Endodermal cell (in vitro differentiated cells): Measurements from ENCODE around the gene RETREG1. TPM values are rescaled to one million over a fixed set of nuclear protein-coding genes. Genes with fewer than 3 reads are reported as not detected.

Source experiments
- DNase-seq: peaks from one replicate; pipeline ENCODE4 v3.0.0-alpha.2; 2017
- H3K27ac ChIP-seq: 2 replicates; pipeline ENCODE4 v1.5.1; 2013; ENCODE audit warnings: mild to moderate bottlenecking, low read depth, low read length, moderate library complexity
- H3K27me3 ChIP-seq: 2 replicates; pipeline ENCODE4 v1.6.1; 2013; ENCODE audit warnings: mild to moderate bottlenecking, low read length, moderate library complexity; ENCODE audit not compliant: insufficient read depth, control insufficient read depth, poor library complexity, severe bottlenecking
- H3K36me3 ChIP-seq: 2 replicates; pipeline ENCODE4 v1.7.0; 2013; ENCODE audit warnings: mild to moderate bottlenecking, low read length, moderate library complexity; ENCODE audit not compliant: control insufficient read depth, insufficient read depth
- H3K4me1 ChIP-seq: one replicate; pipeline ENCODE4 v1.7.0; 2013; ENCODE audit warnings: low read length; ENCODE audit not compliant: control insufficient read depth, insufficient read depth
- H3K4me3 ChIP-seq: 2 replicates; pipeline ENCODE4 v1.5.1; 2013; ENCODE audit warnings: mild to moderate bottlenecking, low read length, moderate library complexity
- H3K9ac ChIP-seq: 2 replicates; pipeline ENCODE4 v1.6.1; 2013; ENCODE audit warnings: mild to moderate bottlenecking, low read length, moderate library complexity; ENCODE audit not compliant: poor library complexity, severe bottlenecking; ENCODE audit errors: extremely low read depth
- H3K9me3 ChIP-seq: 2 replicates; pipeline ENCODE4 v1.6.1; 2013; ENCODE audit warnings: mild to moderate bottlenecking, low read length, moderate library complexity; ENCODE audit not compliant: control insufficient read depth
- H3K27ac Mint-ChIP-seq: 2 replicates; pipeline ENCODE4 v1.8.0; 2020; ENCODE audit warnings: mixed read lengths
- H3K27me3 Mint-ChIP-seq: 2 replicates; pipeline ENCODE4 v1.8.0; 2021; ENCODE audit warnings: mild to moderate bottlenecking, mixed read lengths; ENCODE audit not compliant: insufficient read depth
- H3K36me3 Mint-ChIP-seq: 2 replicates; pipeline ENCODE4 v1.8.0; 2020; ENCODE audit warnings: low read depth, mixed read lengths
- H3K4me1 Mint-ChIP-seq: 2 replicates; pipeline ENCODE4 v1.8.0; 2020; ENCODE audit warnings: mixed read lengths
- H3K4me3 Mint-ChIP-seq: 2 replicates; pipeline ENCODE4 v1.8.0; 2020; ENCODE audit warnings: mild to moderate bottlenecking, moderate library complexity, mixed read lengths
- H3K9me3 Mint-ChIP-seq: 2 replicates; pipeline ENCODE4 v1.8.0; 2020; ENCODE audit warnings: mild to moderate bottlenecking, mixed read lengths
- WGBS, 2 experiments: methylation state at CpG; one replicate each; pipeline versions ENCODE4 v1.1.5 to v1.1.7; 2013; ENCODE audit warnings: missing lambda C conversion rate in 2 of 2, mixed read lengths in 1 of 2; ENCODE audit not compliant: insufficient coverage in 1 of 2, insufficient read length in 1 of 2; 5-methylcytosine and 5-hydroxymethylcytosine counted together
- total RNA-seq, 2 donors: library from RNA; stranded (reverse); fragmentation: NEBNext Ultra II Directional in 1 of 2; extraction: Animal tissue kit (Norgen Biotek cat#: 25700) in 1 of 2; gene quantifications; 2 replicates in 1 of 2; 3 replicates in 1 of 2; pipeline ENCODE4 v1.2.1, GENCODE V29; 2021
- TF ChIP-seq, protein P1 (sequence below): fragments of 200-600 bp; sonication (generic); conservative IDR thresholded peaks from 2 replicates; pipeline ENCODE4 v1.5.0; 2021; ENCODE audit warnings: antibody characterized with exemption, mild to moderate bottlenecking

Gene RETREG1
- total RNA-seq, 2 donors from 2014 or later = 4.1 to 4.3 TPM

DNA sequence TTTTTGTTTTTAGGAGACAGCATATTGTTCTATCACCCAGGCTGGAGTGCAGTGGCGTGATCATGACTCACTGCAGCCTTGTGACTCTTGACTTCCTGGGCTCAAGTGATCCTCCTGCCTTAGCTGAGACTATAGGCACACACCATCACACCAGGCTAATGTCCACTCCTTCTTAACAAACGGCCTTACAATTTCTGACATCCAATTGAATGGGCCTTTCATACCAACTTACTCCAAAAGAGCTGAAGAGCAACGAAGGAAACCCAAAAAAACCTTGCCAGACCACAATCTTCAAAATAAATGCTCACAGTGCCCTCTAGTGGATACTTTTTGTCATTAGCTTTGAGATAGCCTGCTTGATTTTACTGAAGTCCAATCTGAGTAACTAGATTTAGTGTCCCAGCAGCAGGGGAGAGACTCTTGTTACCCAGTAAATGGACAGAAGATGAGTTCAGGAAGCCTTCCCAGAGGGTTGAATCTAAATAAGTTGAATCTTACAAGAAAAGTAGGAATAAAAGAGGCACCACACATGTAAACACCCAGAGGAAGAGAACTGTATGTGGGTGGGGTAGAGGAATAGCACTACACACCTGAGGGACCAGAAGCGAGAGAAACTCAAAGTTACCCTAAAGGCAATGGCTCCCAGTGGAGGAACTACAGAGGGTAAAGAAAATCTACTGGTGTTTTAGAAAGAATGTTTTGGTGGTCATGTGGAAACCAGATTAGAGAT is 160.5 kb downstream of the RETREG1 start:
- Mint-ChIP-seq H3K4me3 (no peak overlapping the region), H3K27me3 (no peaks in the 10 kb centered on the region), H3K9me3 (no peaks in the 10 kb centered on the region), H3K4me1 (peaks cover 9% of the 10 kb centered on the region), H3K36me3 (peaks cover 46% of the 10 kb centered on the region), H3K27ac (peak overlapping the region; percentile 70)
- H3K4me3 ChIP-seq = no peak overlapping the region
- peaks cover 95% of the 10 kb centered on the region for H3K36me3 ChIP-seq
- no peaks in the 10 kb centered on the region for H3K4me1 ChIP-seq
- DNase-seq = peak; percentile 50
- no peaks in the 10 kb centered on the region for H3K27me3 ChIP-seq
- no peak overlapping the region for H3K27ac ChIP-seq
- TF ChIP-seq, protein P1, sequence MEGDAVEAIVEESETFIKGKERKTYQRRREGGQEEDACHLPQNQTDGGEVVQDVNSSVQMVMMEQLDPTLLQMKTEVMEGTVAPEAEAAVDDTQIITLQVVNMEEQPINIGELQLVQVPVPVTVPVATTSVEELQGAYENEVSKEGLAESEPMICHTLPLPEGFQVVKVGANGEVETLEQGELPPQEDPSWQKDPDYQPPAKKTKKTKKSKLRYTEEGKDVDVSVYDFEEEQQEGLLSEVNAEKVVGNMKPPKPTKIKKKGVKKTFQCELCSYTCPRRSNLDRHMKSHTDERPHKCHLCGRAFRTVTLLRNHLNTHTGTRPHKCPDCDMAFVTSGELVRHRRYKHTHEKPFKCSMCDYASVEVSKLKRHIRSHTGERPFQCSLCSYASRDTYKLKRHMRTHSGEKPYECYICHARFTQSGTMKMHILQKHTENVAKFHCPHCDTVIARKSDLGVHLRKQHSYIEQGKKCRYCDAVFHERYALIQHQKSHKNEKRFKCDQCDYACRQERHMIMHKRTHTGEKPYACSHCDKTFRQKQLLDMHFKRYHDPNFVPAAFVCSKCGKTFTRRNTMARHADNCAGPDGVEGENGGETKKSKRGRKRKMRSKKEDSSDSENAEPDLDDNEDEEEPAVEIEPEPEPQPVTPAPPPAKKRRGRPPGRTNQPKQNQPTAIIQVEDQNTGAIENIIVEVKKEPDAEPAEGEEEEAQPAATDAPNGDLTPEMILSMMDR = peak; percentile 87
- no peaks in the 10 kb centered on the region for H3K9me3 ChIP-seq
- WGBS, 2 experiments = 59 to 100% methylated on average over 2 to 4 of the region's 4 CpGs
- no peak overlapping the region for H3K9ac ChIP-seq

DNA sequence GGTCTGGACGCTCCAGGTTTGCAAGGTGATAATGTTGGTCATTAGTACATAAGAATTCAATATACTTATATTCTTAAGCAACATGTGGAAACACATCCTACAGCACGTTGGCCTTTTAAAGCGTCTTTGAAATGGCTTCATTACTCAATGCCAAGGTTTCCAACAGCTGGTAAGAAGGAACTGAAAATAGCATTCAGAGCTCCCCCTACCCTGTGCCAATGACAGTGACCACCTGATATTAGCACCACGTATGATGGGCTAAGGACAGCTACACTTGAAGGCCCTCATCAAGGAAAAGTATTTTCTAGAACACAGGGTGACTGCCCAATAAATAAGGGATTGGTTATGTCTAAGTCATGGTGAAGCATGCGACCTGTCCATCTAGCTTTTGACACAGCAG is 161.1 kb downstream of the RETREG1 start:
- peaks cover 46% of the 10 kb centered on the region for H3K36me3 Mint-ChIP-seq
- H3K4me1 Mint-ChIP-seq = peaks cover 9% of the 10 kb centered on the region
- H3K4me3 Mint-ChIP-seq = no peak overlapping the region
- TF ChIP-seq, protein P1 = no peak
- H3K9ac ChIP-seq = no peak overlapping the region
- H3K4me1 ChIP-seq = no peaks in the 10 kb centered on the region
- DNase-seq = no peak
- H3K9me3 Mint-ChIP-seq = no peaks in the 10 kb centered on the region
- 86 to 93% methylated on average over 3 to 5 of the region's 5 CpGs for WGBS, 2 experiments
- H3K27me3 Mint-ChIP-seq = no peaks in the 10 kb centered on the region
- H3K27ac Mint-ChIP-seq = peak overlapping the region; percentile 36
- H3K4me3 ChIP-seq = no peak overlapping the region
- peaks cover 95% of the 10 kb centered on the region for H3K36me3 ChIP-seq
- H3K27ac ChIP-seq = no peak overlapping the region
- no peaks in the 10 kb centered on the region for H3K27me3 ChIP-seq
- no peaks in the 10 kb centered on the region for H3K9me3 ChIP-seq

DNA sequence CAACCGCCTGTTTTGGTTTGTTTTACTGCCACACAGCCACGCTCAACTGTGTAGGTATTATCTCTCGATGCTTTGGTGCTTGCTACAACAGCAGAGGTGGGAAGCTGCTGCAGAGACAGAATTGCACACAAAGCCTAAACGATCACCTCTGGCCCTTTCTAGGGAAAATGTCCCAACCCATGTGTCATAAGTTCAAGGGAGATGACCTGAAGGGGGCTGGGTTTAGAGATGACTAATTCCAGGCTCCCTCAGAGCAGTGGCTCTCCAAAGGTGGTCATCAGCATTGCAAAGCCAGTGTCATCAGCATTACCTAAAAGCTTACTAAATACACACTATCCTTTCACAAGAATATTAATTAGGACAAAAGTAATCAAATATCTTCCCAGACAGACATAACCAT is 162.1 kb downstream of the RETREG1 start:
- TF ChIP-seq, protein P1 = no peak
- no peak overlapping the region for H3K4me3 ChIP-seq
- no peaks in the 10 kb centered on the region for H3K27me3 ChIP-seq
- H3K36me3 Mint-ChIP-seq = peaks cover 52% of the 10 kb centered on the region
- no peak overlapping the region for H3K27ac ChIP-seq
- no peak overlapping the region for H3K9ac ChIP-seq
- H3K27ac Mint-ChIP-seq = no peak overlapping the region
- H3K4me1 Mint-ChIP-seq = peaks cover 9% of the 10 kb centered on the region
- H3K9me3 Mint-ChIP-seq = no peaks in the 10 kb centered on the region
- H3K36me3 ChIP-seq = peaks cover 95% of the 10 kb centered on the region
- no peak for DNase-seq
- no peaks in the 10 kb centered on the region for H3K27me3 Mint-ChIP-seq
- H3K4me3 Mint-ChIP-seq = no peak overlapping the region
- H3K9me3 ChIP-seq = no peaks in the 10 kb centered on the region
- no peaks in the 10 kb centered on the region for H3K4me1 ChIP-seq
- WGBS, 2 experiments = 94 to 96% methylated on average over 3 to 4 of the region's 4 CpGs
